ENCODE results near the gene ELF5. TPM values are rescaled to one million over a fixed set of nuclear protein-coding genes. Genes with fewer than 3 reads are reported as not detected.

The ELF5 gene
- total and polyA plus RNA-seq, 2 of the 8 experiments (the other 6 are each of a cell fraction or from before 2014, with no cell fraction given): not detected

GRCh38 chr11:34449013-34449412, 64.6 kb downstream of the ELF5 start:
- Histone ChIP-seq H2BK12ac (ENCODE audit: low read depth, low read length) (no peak overlapping the region), H4K91ac (replicated peaks; ENCODE audit: insufficient read length, low read length) (no peak overlapping the region), H3K9me3 (ENCODE audit: insufficient read depth in 2 of 2, low read depth in 1 of 2, low read length in 1 of 2) (no peaks in the 10 kb centered on the region), H3K23ac (ENCODE audit: insufficient read length) (no peak overlapping the region), H2BK20ac (ENCODE audit: low read length) (no peak overlapping the region), H3K36me3 (ENCODE audit: control insufficient read depth in 2 of 4, insufficient read depth in 4 of 4, low read length in 3 of 4) (no peaks in the 10 kb centered on the region; a peak in 2 of 8 replicates), H3K79me2 (ENCODE audit: control insufficient read depth in 1 of 2, insufficient read depth in 2 of 2, low read length in 2 of 2) (no peaks in the 10 kb centered on the region; a peak in 1 of 4 replicates), H4K5ac (ENCODE audit: insufficient read length, low read depth, low read length) (no peak overlapping the region), H3K4me2 (ENCODE audit: insufficient read depth in 1 of 2, low read depth in 2 of 2, low read length in 2 of 2) (no peak overlapping the region), H3K14ac (ENCODE audit: insufficient read length) (no peak overlapping the region), H2AFZ (ENCODE audit: low read length) (no peak overlapping the region), H3K23me2 (ENCODE audit: low read depth, low read length) (no peaks in the 10 kb centered on the region), H3K4ac (replicated peaks; ENCODE audit: insufficient read length, low read depth, low read length) (no peak overlapping the region), H3K4me1 (replicated peaks in 1 of 4; ENCODE audit: control insufficient read depth in 3 of 4, insufficient read depth in 4 of 4, low read length in 3 of 4) (no peaks in the 10 kb centered on the region), H3K56ac (replicated peaks; ENCODE audit: insufficient read length, low read depth, low read length) (no peak overlapping the region), H3K4me3 (ENCODE audit: extremely low read depth in 1 of 4, insufficient read depth in 2 of 4, low read depth in 3 of 4, low read length in 4 of 4) (no peak overlapping the region), H4K8ac (ENCODE audit: extremely low read depth, insufficient read depth, low read length) (no peak overlapping the region), H3K18ac (ENCODE audit: extremely low read depth, low read length) (no peak overlapping the region), H2BK5ac (ENCODE audit: low read depth, low read length) (no peak overlapping the region), H3K9ac (replicated peaks in 1 of 4; ENCODE audit: extremely low read depth in 1 of 4, low read depth in 3 of 4, low read length in 3 of 4) (no peak overlapping the region), H2BK120ac (replicated peaks; ENCODE audit: low read depth, low read length) (no peak overlapping the region), H3K27ac (ENCODE audit: low read depth, low read length) (no peak overlapping the region), H3K79me1 (ENCODE audit: low read depth, low read length) (no peaks in the 10 kb centered on the region), H3K27me3 (replicated peaks in 1 of 4; ENCODE audit: control insufficient read depth in 3 of 4, extremely low read depth in 1 of 4, insufficient read depth in 3 of 4, low read length in 3 of 4) (no peaks in the 10 kb centered on the region), H2AK5ac (ENCODE audit: low read depth, low read length) (no peak overlapping the region), H4K20me1 (replicated peaks in 1 of 2; ENCODE audit: control insufficient read depth in 1 of 2, insufficient read depth in 2 of 2, low read length in 2 of 2) (no peaks in the 10 kb centered on the region), H2BK15ac (ENCODE audit: low read length) (no peak overlapping the region)
- FAIRE-seq (no peak), DNase-seq (ENCODE audit: low read depth in 1 of 2, low spot score in 2 of 2) (no peak)
- WGBS, 2 experiments (ENCODE audit: extremely low coverage in 1 of 2, insufficient coverage in 1 of 2, insufficient read length in 1 of 2, insufficient replicate concordance in 2 of 2, low coverage in 1 of 2, low lambda C conversion rate in 2 of 2, missing lambda C conversion rate in 1 of 2): 89% methylated on average over 3 of the region's 3 CpGs; no CpG with 5 or more reads in 1 of the 2 experiments
- ChIA-PET POLR2A (ENCODE audit: partially characterized antibody) (no interaction called here), CTCF (ENCODE audit: partially characterized antibody) (interaction anchor here (0.6 to 1.1 kb wide), 4 partner anchors 20 to 83 kb away, joined by 3 to 5 read pairs (median 3); no protein-coding TSS in a partner anchor)
- TF ChIP-seq TAF7 (optimal IDR thresholded peaks at IDR 0.05; ENCODE audit: borderline replicate concordance, low read depth, low read length) (no peak), FOSL1 (IDR thresholded peaks at IDR 0.05; ENCODE audit: insufficient read depth, low read depth, low read length) (no peak), RBBP5 (IDR thresholded peaks at IDR 0.05; ENCODE audit: borderline replicate concordance, low read depth, low read length) (no peak), SAP30 (IDR thresholded peaks at IDR 0.05; ENCODE audit: insufficient read depth, insufficient replicate concordance, low read length) (no peak)

Measured in H1 (cell line).